Thyroid gland (tissue), 4 donors: ENCODE data around the gene EXOSC9.

Experiments
- CTCF ChIP-seq, 6 experiments: fragments of 200-600 bp in 3 of 6; fragments of 450-650 bp in 3 of 6; sonication (generic) in 3 of 6; IDR thresholded peaks; one replicate each; pipeline ENCODE4 v1.5.1; 2016 to 2019; ENCODE audit warnings: antibody characterized with exemption in 6 of 6, mild to moderate bottlenecking in 2 of 6, inconsistent platforms in 1 of 6, moderate library complexity in 1 of 6
- POLR2A ChIP-seq, 2 donors: fragments of 450-650 bp; IDR thresholded peaks; one replicate each; pipeline ENCODE4 v1.6.1; 2017; ENCODE audit warnings: antibody characterized with exemption in 2 of 2, mild to moderate bottlenecking in 2 of 2, moderate library complexity in 1 of 2

- TF ChIP-seq POLR2A (IDR thresholded peaks at IDR 0.05) (no peak), CTCF (IDR thresholded peaks at IDR 0.05) (no peak)
Measured at GRCh38 chr4:121784975-121785374, 16.1 kb upstream of the EXOSC9 start.
